Panc1 (cell line): ENCODE results near the gene HTT. TPM values are rescaled to one million over a fixed set of nuclear protein-coding genes. Genes with fewer than 3 reads are reported as not detected.

Experiments used
- ATAC-seq: fragments of 200-7000 bp; cut with Tn5 transposase; 2 replicates; pipeline ENCODE4 v1.9.1; 2020; ENCODE audit warnings: mild to moderate bottlenecking, moderate library complexity
- BruUV-seq: library from RNA; stranded (reverse); fragments of 400-500 nt; replicated peaks from 2 replicates; lab custom pipeline; 2021; lab: Mats Ljungman, UMichigan
- CTCF ChIA-PET: fragments of 300-600 bp; sonication (Branson Sonifier 250); formaldehyde crosslinking; loops from one replicate; lab custom pipeline; 2022; ENCODE audit warnings: antibody characterized with exemption; lab: Charles Lee
- POLR2A ChIA-PET: fragments of 300-600 bp; sonication (Branson Sonifier 250); formaldehyde crosslinking; loops from one replicate; lab custom pipeline; 2022; ENCODE audit warnings: antibody characterized with exemption; lab: Charles Lee
- DNase-seq: peaks from one replicate; pipeline ENCODE4 v3.0.0-alpha.2; 2010; ENCODE audit warnings: low read depth, low spot score
- H3K27ac ChIP-seq: 2 replicates; pipeline ENCODE4 v1.5.1; 2011; ENCODE audit warnings: mild to moderate bottlenecking, low read length, inconsistent platforms
- H3K27me3 ChIP-seq: fragments of 200-500 bp; sonication (Bioruptor generic); 2 replicates; pipeline ENCODE4 v1.6.0; 2014; ENCODE audit warnings: low read length, inconsistent platforms; ENCODE audit not compliant: control insufficient read depth, insufficient read depth
- H3K36me3 ChIP-seq: fragments of 200-500 bp; sonication (Bioruptor generic); 2 replicates; pipeline ENCODE4 v1.5.1; 2014; ENCODE audit warnings: inconsistent platforms, mild to moderate bottlenecking, low read length, moderate library complexity; ENCODE audit not compliant: control insufficient read depth, insufficient read depth
- H3K4me1 ChIP-seq: 2 replicates; pipeline ENCODE4 v1.5.1; 2011; ENCODE audit warnings: inconsistent platforms, mild to moderate bottlenecking, low read length, moderate library complexity; ENCODE audit not compliant: control insufficient read depth, insufficient read depth
- H3K4me3 ChIP-seq, 2 experiments: 2 replicates each; pipeline ENCODE4 v1.5.1; 2011 to 2012; ENCODE audit warnings: low read depth in 2 of 2, low read length in 2 of 2, mild to moderate bottlenecking in 2 of 2, inconsistent platforms in 1 of 2, moderate library complexity in 1 of 2
- H3K9me3 ChIP-seq: fragments of 200-500 bp; sonication (Bioruptor generic); 2 replicates; pipeline ENCODE4 v1.5.1; 2014; ENCODE audit warnings: low read depth, mild to moderate bottlenecking, inconsistent platforms, low read length, moderate library complexity; ENCODE audit not compliant: control insufficient read depth, insufficient read depth
- CTCF ChIP-seq: fragments of 450-650 bp; IDR thresholded peaks from 2 replicates; pipeline ENCODE4 v1.5.1; 2017; ENCODE audit warnings: mild to moderate bottlenecking
- POLR2AphosphoS5 ChIP-seq: IDR thresholded peaks from 2 replicates; pipeline ENCODE4 v1.6.1; 2012; ENCODE audit warnings: mild to moderate bottlenecking, low read depth, low read length, moderate library complexity
- REST ChIP-seq, 2 experiments: IDR thresholded peaks; 2 replicates each; pipeline ENCODE4 v1.6.1; 2011 to 2012; ENCODE audit warnings: low read depth in 2 of 2, control low read depth in 1 of 2, low read length in 1 of 2, mild to moderate bottlenecking in 1 of 2, moderate library complexity in 1 of 2; ENCODE audit not compliant: insufficient read depth in 1 of 2
- SIN3A ChIP-seq: IDR thresholded peaks from 2 replicates; pipeline ENCODE4 v1.6.1; 2012; ENCODE audit warnings: low read depth, mild to moderate bottlenecking, low read length, moderate library complexity, borderline replicate concordance; ENCODE audit not compliant: insufficient read depth
- TCF7L2 ChIP-seq: IDR thresholded peaks from 2 replicates; pipeline ENCODE4 v1.6.1; 2011; ENCODE audit warnings: mild to moderate bottlenecking, low read depth, low read length, inconsistent platforms
- in situ Hi-C: cut with HindIII; loops from 2 replicates; pipeline ENCODE4 v1.10.0; 2016; ENCODE audit warnings: low sequenced_read_pairs, low pct_unique_long_range_greater_than_20kb
- intact Hi-C: fragments of 100-400 bp; cut with micrococcal nuclease; formaldehyde crosslinking; loops from one replicate; pipeline ENCODE4 v1.10.0; 2022; ENCODE audit not compliant: unreplicated experiment
- total RNA-seq: library from RNA; stranded (reverse); gene quantifications from one replicate; pipeline ENCODE4 v1.2.1, GENCODE V29; 2021; ENCODE audit not compliant: unreplicated experiment

Gene HTT
- total RNA-seq, 1 experiment from 2014 or later = 24.7 TPM

- Histone ChIP-seq H3K27ac (no peak overlapping the region), H3K9me3 (no peaks in the 10 kb centered on the region), H3K4me3 (no peak overlapping the region), H3K27me3 (no peaks in the 10 kb centered on the region), H3K4me1 (no peaks in the 10 kb centered on the region), H3K36me3 (no peaks in the 10 kb centered on the region; the same call in 1 of the 2 replicates)
- intact Hi-C loops = no loop called here
- no peak for ATAC-seq
- TF ChIP-seq REST (IDR thresholded peaks at IDR 0.05; ENCODE audit: insufficient read depth in 1 of 2, low read depth in 2 of 2, low read length in 1 of 2) (no peak), POLR2AphosphoS5 (no peak), SIN3A (no peak), CTCF (no peak), TCF7L2 (no peak)
- in situ Hi-C loops = no loop called here
- no peak for DNase-seq
- ChIA-PET CTCF (no interaction called here), POLR2A (no interaction called here)
- no TSS peak for BruUV-seq
Observed at GRCh38 chr4:3137908-3138307, 63.4 kb downstream of the HTT start.

- intact Hi-C loops = no loop called here
- CTCF ChIA-PET = no interaction called here
- Histone ChIP-seq H3K4me1 (no peaks in the 10 kb centered on the region), H3K4me3 (no peak overlapping the region), H3K27ac (no peak overlapping the region), H3K27me3 (no peaks in the 10 kb centered on the region), H3K36me3 (no peaks in the 10 kb centered on the region), H3K9me3 (no peaks in the 10 kb centered on the region)
- ATAC-seq (no peak), DNase-seq (no peak)
- in situ Hi-C loops = no loop called here
- POLR2A ChIA-PET = no interaction called here
- no TSS peak for BruUV-seq
- TF ChIP-seq CTCF (peak; percentile 21; the same call in 1 of the 2 replicates), TCF7L2 (no peak)
Observed at GRCh38 chr4:3145234-3145924, 70.9 kb downstream of the HTT start.
